ENCODE results near the gene STXBP1. TPM values are rescaled to one million over a fixed set of nuclear protein-coding genes. Genes with fewer than 3 reads are reported as not detected.

The STXBP1 gene
- total and polyA plus RNA-seq, 2 of the 13 experiments (the other 11 are each of a cell fraction or from before 2014, with no cell fraction given), result 2.9 TPM

GRCh38 chr9:127606043-127606442, 6.0 kb upstream of the STXBP1 start:
- DNase-seq (ENCODE audit: low spot score) (no peak), FAIRE-seq (no peak), ATAC-seq (no peak)
- H2AFZ ChIP-seq (ENCODE audit: low read length), result no peak overlapping the region
- no peaks in the 10 kb centered on the region for H4K20me1 ChIP-seq (ENCODE audit: insufficient read depth, low read length)
- WGBS (ENCODE audit: low lambda C conversion rate), result 17% methylated on average over 1 of the region's 1 CpG
- H3K4me3 ChIP-seq (replicated peaks in 1 of 3; ENCODE audit: insufficient read depth in 1 of 3, low read depth in 2 of 3, low read length in 3 of 3), result no peak overlapping the region
- in situ Hi-C loops (cut with HindIII; ENCODE audit: extremely low pct_ligation_motif_present, low pct_unique_long_range_greater_than_20kb), result no loop called here
- H3K4me1 ChIP-seq (ENCODE audit: insufficient read depth, low read length), result peaks cover 29% of the 10 kb centered on the region
- intact Hi-C loops (cut with micrococcal nuclease; ENCODE audit: unreplicated experiment), result no loop called here
- H3K27me3 ChIP-seq (ENCODE audit: control insufficient read depth in 1 of 2, insufficient read depth in 2 of 2, low read length in 2 of 2), result peaks cover 0 to 13% of the 10 kb centered on the region in 2 experiments; a peak in 3 of 5 replicates
- H3K9me3 ChIP-seq (ENCODE audit: low read length), result no peaks in the 10 kb centered on the region
- no peaks in the 10 kb centered on the region for H3K79me2 ChIP-seq (ENCODE audit: insufficient read depth, low read length)
- CTCF ChIA-PET (ENCODE audit: low intra/inter-chr PET ratio, low total read pairs), result no interaction called here
- no peak for TF ChIP-seq SALL2 (CRISPR knock-in tag; IDR thresholded peaks at IDR 0.05)
- no peak for TF ChIP-seq HDAC6 (IDR thresholded peaks at IDR 0.05; ENCODE audit: low read depth, low read length)
- TF ChIP-seq ZNF780A (CRISPR knock-in tag; IDR thresholded peaks at IDR 0.05), result no peak
- no peak for TF ChIP-seq POLR2AphosphoS5 (IDR thresholded peaks at IDR 0.05; ENCODE audit: low read depth, low read length)
- no peak for TF ChIP-seq ZNF253 (CRISPR knock-in tag; IDR thresholded peaks at IDR 0.05; ENCODE audit: borderline replicate concordance)
- no peak for TF ChIP-seq CREM (IDR thresholded peaks at IDR 0.05)
- no peak for TF ChIP-seq CREM (CRISPR knock-in tag; IDR thresholded peaks at IDR 0.05)
- no peak for TF ChIP-seq FOXK2 (IDR thresholded peaks at IDR 0.05)
- no peak for TF ChIP-seq ZNF501 (CRISPR knock-in tag; IDR thresholded peaks at IDR 0.05)
- no peak for TF ChIP-seq NFYC (CRISPR knock-in tag; IDR thresholded peaks at IDR 0.05)
- TF ChIP-seq SP4 (CRISPR knock-in tag; IDR thresholded peaks at IDR 0.05), result no peak
- no peak for TF ChIP-seq NFE2L2 (IDR thresholded peaks at IDR 0.05; ENCODE audit: low read length)
- no peaks in the 10 kb centered on the region for H3K36me3 ChIP-seq (replicated peaks in 1 of 2; ENCODE audit: control insufficient read depth in 1 of 2, insufficient read depth in 2 of 2, low read length in 2 of 2)
- no peak overlapping the region for H3K4me2 ChIP-seq (ENCODE audit: low read depth, low read length)
- H3K9ac ChIP-seq (ENCODE audit: insufficient read depth, low read depth, low read length), result no peak overlapping the region
- BruUV-seq (replicated peaks), result no TSS peak
- no peak overlapping the region for H3K27ac ChIP-seq (ENCODE audit: extremely low read length, insufficient read depth, low read length)
- POLR2A ChIA-PET, result no interaction called here

All from HepG2 (cell line).